Measurements from ENCODE around the gene WFIKKN1. TPM values are rescaled to one million over a fixed set of nuclear protein-coding genes. Genes with fewer than 3 reads are reported as not detected.
A peak's percentile ranks its signal among the peaks of the same experiment; 100 is the strongest.

The WFIKKN1 gene
- total and polyA plus RNA-seq, 2 of the 13 experiments (the other 11 are each of a cell fraction or from before 2014, with no cell fraction given), result 1.7 to 4.9 TPM

DNA sequence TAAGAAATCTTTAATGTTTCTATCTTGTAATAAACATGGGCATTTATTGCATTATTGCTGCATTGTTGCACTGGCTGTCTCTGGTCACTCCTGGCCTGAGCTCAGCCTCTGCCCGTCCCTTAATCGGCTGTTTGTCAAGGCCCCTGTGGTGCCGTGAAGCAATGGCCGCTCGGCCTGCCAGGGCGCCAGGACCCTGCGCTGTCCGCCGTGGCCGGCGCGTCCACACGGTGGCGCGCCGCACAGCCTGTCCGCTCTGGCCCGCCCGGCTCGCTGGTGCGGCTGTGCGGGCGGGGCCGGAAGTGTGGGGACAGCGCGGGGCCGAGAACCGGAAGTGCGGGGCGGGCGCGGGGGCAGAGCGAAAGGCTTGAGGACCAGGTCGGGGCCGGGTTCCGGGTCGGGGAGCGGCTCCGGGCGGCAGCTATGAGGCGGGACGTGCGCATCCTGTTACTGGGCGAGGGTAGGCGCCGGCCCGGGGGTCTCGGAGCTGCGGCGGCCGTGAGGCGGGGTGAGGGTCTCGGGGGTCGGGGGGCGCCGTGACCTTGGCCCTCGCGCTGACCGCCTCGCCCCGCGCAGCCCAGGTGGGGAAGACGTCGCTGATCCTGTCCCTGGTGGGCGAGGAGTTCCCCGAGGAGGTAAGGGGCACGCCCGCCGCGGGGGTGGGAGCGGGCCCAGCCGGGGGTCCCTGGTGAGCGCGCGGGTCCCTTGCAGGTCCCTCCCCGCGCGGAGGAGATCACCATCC is 37.2 kb downstream of the WFIKKN1 start, which contains the start of gene RHOT2 (continued):
- TF ChIP-seq, protein P1, sequence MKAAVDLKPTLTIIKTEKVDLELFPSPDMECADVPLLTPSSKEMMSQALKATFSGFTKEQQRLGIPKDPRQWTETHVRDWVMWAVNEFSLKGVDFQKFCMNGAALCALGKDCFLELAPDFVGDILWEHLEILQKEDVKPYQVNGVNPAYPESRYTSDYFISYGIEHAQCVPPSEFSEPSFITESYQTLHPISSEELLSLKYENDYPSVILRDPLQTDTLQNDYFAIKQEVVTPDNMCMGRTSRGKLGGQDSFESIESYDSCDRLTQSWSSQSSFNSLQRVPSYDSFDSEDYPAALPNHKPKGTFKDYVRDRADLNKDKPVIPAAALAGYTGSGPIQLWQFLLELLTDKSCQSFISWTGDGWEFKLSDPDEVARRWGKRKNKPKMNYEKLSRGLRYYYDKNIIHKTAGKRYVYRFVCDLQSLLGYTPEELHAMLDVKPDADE (CRISPR knock-in tag; IDR thresholded peaks at IDR 0.05), result 0 out of 2 replicates have a peak, but pooled peaks have one; percentile 61
- TF ChIP-seq ZNF772 (CRISPR knock-in tag; IDR thresholded peaks at IDR 0.05) (peak; percentile 33; the same call in 1 of the 2 replicates), ZKSCAN5 (CRISPR knock-in tag; IDR thresholded peaks at IDR 0.05) (no peak), ZNF543 (CRISPR knock-in tag; IDR thresholded peaks at IDR 0.05) (peak; percentile 59; the same call in 1 of the 2 replicates), HNF4G (IDR thresholded peaks at IDR 0.05; ENCODE audit: borderline replicate concordance, low read depth, low read length) (peak; percentile 8; the same call in 1 of the 2 replicates), HNF4G (CRISPR knock-in tag; IDR thresholded peaks at IDR 0.05; ENCODE audit: borderline replicate concordance, low read depth) (peak; percentile 73; the same call in 1 of the 2 replicates), MAFG (CRISPR knock-in tag; IDR thresholded peaks at IDR 0.05) (no peak), POLR2AphosphoS5 (IDR thresholded peaks at IDR 0.05; ENCODE audit: low read depth, low read length) (peak; percentile 69), CEBPG (CRISPR knock-in tag; IDR thresholded peaks at IDR 0.05) (peak; percentile 60), ZNF143 (CRISPR knock-in tag; IDR thresholded peaks at IDR 0.05) (peak; percentile 65; the same call in 1 of the 2 replicates), SATB2 (CRISPR knock-in tag; IDR thresholded peaks at IDR 0.05) (0 out of 2 replicates have a peak, but pooled peaks have one; percentile 17), ZNF616 (CRISPR knock-in tag; IDR thresholded peaks at IDR 0.05; ENCODE audit: low read depth) (peak; percentile 86; the same call in 1 of the 2 replicates), ZNF619 (CRISPR knock-in tag; IDR thresholded peaks at IDR 0.05) (peak; percentile 82; the same call in 1 of the 2 replicates), ZMYM4 (CRISPR knock-in tag; IDR thresholded peaks at IDR 0.05) (peak; percentile 95), SP2 (CRISPR knock-in tag; IDR thresholded peaks at IDR 0.05) (peak; percentile 78), FOXK1 (CRISPR knock-in tag; IDR thresholded peaks at IDR 0.05; ENCODE audit: borderline replicate concordance, low read depth) (peak; percentile 59; the same call in 1 of the 2 replicates)
- TF ChIP-seq, protein P2, sequence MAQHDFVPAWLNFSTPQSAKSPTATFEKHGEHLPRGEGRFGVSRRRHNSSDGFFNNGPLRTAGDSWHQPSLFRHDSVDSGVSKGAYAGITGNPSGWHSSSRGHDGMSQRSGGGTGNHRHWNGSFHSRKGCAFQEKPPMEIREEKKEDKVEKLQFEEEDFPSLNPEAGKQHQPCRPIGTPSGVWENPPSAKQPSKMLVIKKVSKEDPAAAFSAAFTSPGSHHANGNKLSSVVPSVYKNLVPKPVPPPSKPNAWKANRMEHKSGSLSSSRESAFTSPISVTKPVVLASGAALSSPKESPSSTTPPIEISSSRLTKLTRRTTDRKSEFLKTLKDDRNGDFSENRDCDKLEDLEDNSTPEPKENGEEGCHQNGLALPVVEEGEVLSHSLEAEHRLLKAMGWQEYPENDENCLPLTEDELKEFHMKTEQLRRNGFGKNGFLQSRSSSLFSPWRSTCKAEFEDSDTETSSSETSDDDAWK (CRISPR knock-in tag; IDR thresholded peaks at IDR 0.05), result no peak
- TF ChIP-seq, protein P3, sequence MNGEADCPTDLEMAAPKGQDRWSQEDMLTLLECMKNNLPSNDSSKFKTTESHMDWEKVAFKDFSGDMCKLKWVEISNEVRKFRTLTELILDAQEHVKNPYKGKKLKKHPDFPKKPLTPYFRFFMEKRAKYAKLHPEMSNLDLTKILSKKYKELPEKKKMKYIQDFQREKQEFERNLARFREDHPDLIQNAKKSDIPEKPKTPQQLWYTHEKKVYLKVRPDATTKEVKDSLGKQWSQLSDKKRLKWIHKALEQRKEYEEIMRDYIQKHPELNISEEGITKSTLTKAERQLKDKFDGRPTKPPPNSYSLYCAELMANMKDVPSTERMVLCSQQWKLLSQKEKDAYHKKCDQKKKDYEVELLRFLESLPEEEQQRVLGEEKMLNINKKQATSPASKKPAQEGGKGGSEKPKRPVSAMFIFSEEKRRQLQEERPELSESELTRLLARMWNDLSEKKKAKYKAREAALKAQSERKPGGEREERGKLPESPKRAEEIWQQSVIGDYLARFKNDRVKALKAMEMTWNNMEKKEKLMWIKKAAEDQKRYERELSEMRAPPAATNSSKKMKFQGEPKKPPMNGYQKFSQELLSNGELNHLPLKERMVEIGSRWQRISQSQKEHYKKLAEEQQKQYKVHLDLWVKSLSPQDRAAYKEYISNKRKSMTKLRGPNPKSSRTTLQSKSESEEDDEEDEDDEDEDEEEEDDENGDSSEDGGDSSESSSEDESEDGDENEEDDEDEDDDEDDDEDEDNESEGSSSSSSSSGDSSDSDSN (CRISPR knock-in tag; IDR thresholded peaks at IDR 0.05), result peak; percentile 64; the same call in 1 of the 2 replicates
- TF ChIP-seq, protein P4, sequence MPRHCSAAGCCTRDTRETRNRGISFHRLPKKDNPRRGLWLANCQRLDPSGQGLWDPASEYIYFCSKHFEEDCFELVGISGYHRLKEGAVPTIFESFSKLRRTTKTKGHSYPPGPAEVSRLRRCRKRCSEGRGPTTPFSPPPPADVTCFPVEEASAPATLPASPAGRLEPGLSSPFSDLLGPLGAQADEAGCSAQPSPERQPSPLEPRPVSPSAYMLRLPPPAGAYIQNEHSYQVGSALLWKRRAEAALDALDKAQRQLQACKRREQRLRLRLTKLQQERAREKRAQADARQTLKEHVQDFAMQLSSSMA (CRISPR knock-in tag; IDR thresholded peaks at IDR 0.05), result peak; percentile 75; the same call in 1 of the 2 replicates
- TF ChIP-seq, protein P5, sequence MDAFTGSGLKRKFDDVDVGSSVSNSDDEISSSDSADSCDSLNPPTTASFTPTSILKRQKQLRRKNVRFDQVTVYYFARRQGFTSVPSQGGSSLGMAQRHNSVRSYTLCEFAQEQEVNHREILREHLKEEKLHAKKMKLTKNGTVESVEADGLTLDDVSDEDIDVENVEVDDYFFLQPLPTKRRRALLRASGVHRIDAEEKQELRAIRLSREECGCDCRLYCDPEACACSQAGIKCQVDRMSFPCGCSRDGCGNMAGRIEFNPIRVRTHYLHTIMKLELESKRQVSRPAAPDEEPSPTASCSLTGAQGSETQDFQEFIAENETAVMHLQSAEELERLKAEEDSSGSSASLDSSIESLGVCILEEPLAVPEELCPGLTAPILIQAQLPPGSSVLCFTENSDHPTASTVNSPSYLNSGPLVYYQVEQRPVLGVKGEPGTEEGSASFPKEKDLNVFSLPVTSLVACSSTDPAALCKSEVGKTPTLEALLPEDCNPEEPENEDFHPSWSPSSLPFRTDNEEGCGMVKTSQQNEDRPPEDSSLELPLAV (CRISPR knock-in tag; conservative IDR thresholded peaks at IDR 0.05; ENCODE audit: low read depth), result 0 out of 2 replicates have a peak, but pooled peaks have one; percentile 25
- TF ChIP-seq, protein P6, sequence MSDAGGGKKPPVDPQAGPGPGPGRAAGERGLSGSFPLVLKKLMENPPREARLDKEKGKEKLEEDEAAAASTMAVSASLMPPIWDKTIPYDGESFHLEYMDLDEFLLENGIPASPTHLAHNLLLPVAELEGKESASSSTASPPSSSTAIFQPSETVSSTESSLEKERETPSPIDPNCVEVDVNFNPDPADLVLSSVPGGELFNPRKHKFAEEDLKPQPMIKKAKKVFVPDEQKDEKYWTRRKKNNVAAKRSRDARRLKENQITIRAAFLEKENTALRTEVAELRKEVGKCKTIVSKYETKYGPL (CRISPR knock-in tag; IDR thresholded peaks at IDR 0.05), result no peak
